ENCODE data around the gene PPP2R1A. TPM values are rescaled to one million over a fixed set of nuclear protein-coding genes. Genes with fewer than 3 reads are reported as not detected.

PPP2R1A gene
- total and polyA plus RNA-seq, 2 of the 13 experiments (the other 11 are each of a cell fraction or from before 2014, with no cell fraction given), result 86.7 to 130 TPM

GRCh38 chr19:52189735-52190486 is at the start of gene PPP2R1A (continued):
- TF ChIP-seq GABPA (IDR thresholded peaks at IDR 0.05; ENCODE audit: low read depth, low read length), result peak; percentile 68
- peak; percentile 92 for TF ChIP-seq GABPA (CRISPR knock-in tag; IDR thresholded peaks at IDR 0.05; ENCODE audit: low read depth)
- TF ChIP-seq YY1 (IDR thresholded peaks at IDR 0.05; ENCODE audit: insufficient read depth, insufficient replicate concordance, low read depth, low read length), result peak; percentile 95
- peak; percentile 95 for TF ChIP-seq ZNF280D (CRISPR knock-in tag; IDR thresholded peaks at IDR 0.05)
- TF ChIP-seq SETDB1 (CRISPR knock-in tag; IDR thresholded peaks at IDR 0.05; ENCODE audit: borderline replicate concordance), result no peak
- no peak; the same call in 1 of the 2 replicates for TF ChIP-seq ZNF775 (CRISPR knock-in tag; IDR thresholded peaks at IDR 0.05; ENCODE audit: borderline replicate concordance)
- TF ChIP-seq NFYB (CRISPR knock-in tag; IDR thresholded peaks at IDR 0.05), result peak; percentile 86
- peak; percentile 30; the same call in 1 of the 2 replicates for TF ChIP-seq STAT6 (CRISPR knock-in tag; IDR thresholded peaks at IDR 0.05; ENCODE audit: borderline replicate concordance)
- TF ChIP-seq GFI1 (CRISPR knock-in tag; IDR thresholded peaks at IDR 0.05; ENCODE audit: borderline replicate concordance), result 0 out of 2 replicates have a peak, but pooled peaks have one; percentile 23
- TF ChIP-seq ZNF766 (CRISPR knock-in tag; IDR thresholded peaks at IDR 0.05; ENCODE audit: borderline replicate concordance), result no peak
- no peak for TF ChIP-seq STAG1 (CRISPR knock-in tag; IDR thresholded peaks at IDR 0.05)
- TF ChIP-seq ZSCAN29 (CRISPR knock-in tag; conservative IDR thresholded peaks at IDR 0.05), result peak; percentile 62; the same call in 1 of the 2 replicates
- TF ChIP-seq HOXA3 (CRISPR knock-in tag; IDR thresholded peaks at IDR 0.05), result peak; percentile 77
- peak; percentile 45; the same call in 1 of the 2 replicates for TF ChIP-seq SIN3B (IDR thresholded peaks at IDR 0.05; ENCODE audit: low read length)
- peak; percentile 8; the same call in 1 of the 2 replicates for TF ChIP-seq KAT7 (CRISPR knock-in tag; IDR thresholded peaks at IDR 0.05; ENCODE audit: borderline replicate concordance)
- TF ChIP-seq DMAP1 (CRISPR knock-in tag; IDR thresholded peaks at IDR 0.05), result peak; percentile 92; the same call in 1 of the 2 replicates
- 0 out of 2 replicates have a peak, but pooled peaks have one; percentile 41 for TF ChIP-seq ZNF362 (CRISPR knock-in tag; IDR thresholded peaks at IDR 0.05; ENCODE audit: borderline replicate concordance)
- TF ChIP-seq TSC22D2 (CRISPR knock-in tag; IDR thresholded peaks at IDR 0.05; ENCODE audit: borderline replicate concordance), result 0 out of 2 replicates have a peak, but pooled peaks have one; percentile 34
- TF ChIP-seq MXI1 (IDR thresholded peaks at IDR 0.05; ENCODE audit: borderline replicate concordance, low read depth, low read length), result peak; percentile 96
- TF ChIP-seq ZNF784 (CRISPR knock-in tag; IDR thresholded peaks at IDR 0.05; ENCODE audit: borderline replicate concordance), result peak; percentile 46; the same call in 1 of the 2 replicates
- peak; percentile 21; the same call in 1 of the 2 replicates for TF ChIP-seq ELF3 (CRISPR knock-in tag; IDR thresholded peaks at IDR 0.05)
- TF ChIP-seq PTBP1 (IDR thresholded peaks at IDR 0.05; ENCODE audit: low read depth, low read length, poor library complexity, severe bottlenecking), result peak; percentile 54

Measured in HepG2 (cell line).